H9 (cell line): ENCODE results near the gene PLXNB3. TPM values are rescaled to one million over a fixed set of nuclear protein-coding genes. Genes with fewer than 3 reads are reported as not detected.

Experiments
- DNase-seq: peaks from one replicate; pipeline ENCODE4 v3.0.0-alpha.2; 2017
- H2AFZ ChIP-seq: one replicate; pipeline ENCODE4 v1.6.1; 2013; ENCODE audit warnings: mild to moderate bottlenecking, low read length, control low read depth, moderate library complexity
- H2AK5ac ChIP-seq: 2 replicates; pipeline ENCODE4 v1.6.1; 2013; ENCODE audit warnings: low read length, control low read depth, mixed read lengths; ENCODE audit not compliant: insufficient read length
- H2BK120ac ChIP-seq: one replicate; pipeline ENCODE4 v1.6.1; 2013; ENCODE audit warnings: low read depth, mild to moderate bottlenecking, low read length, control low read depth, inconsistent platforms; ENCODE audit not compliant: poor library complexity, severe bottlenecking
- H2BK12ac ChIP-seq: 2 replicates; pipeline ENCODE4 v1.6.1; 2013; ENCODE audit warnings: low read length, control low read depth, mixed read lengths, low read depth; ENCODE audit not compliant: insufficient read length
- H2BK15ac ChIP-seq: 2 replicates; pipeline ENCODE4 v1.6.1; 2013; ENCODE audit warnings: low read depth, low read length, control low read depth
- H2BK20ac ChIP-seq: one replicate; pipeline ENCODE4 v1.6.1; 2013; ENCODE audit warnings: low read depth, mild to moderate bottlenecking, low read length, control low read depth, inconsistent platforms; ENCODE audit not compliant: poor library complexity, severe bottlenecking
- H2BK5ac ChIP-seq: 2 replicates; pipeline ENCODE4 v1.6.1; 2013; ENCODE audit warnings: low read length, control low read depth, mixed read lengths; ENCODE audit not compliant: insufficient read length
- H3K14ac ChIP-seq: 2 replicates; pipeline ENCODE4 v1.6.1; 2013; ENCODE audit warnings: low read length, control low read depth; ENCODE audit not compliant: insufficient read depth
- H3K18ac ChIP-seq: 2 replicates; pipeline ENCODE4 v1.6.1; 2013; ENCODE audit warnings: low read depth, mild to moderate bottlenecking, mixed read lengths, low read length, control low read depth; ENCODE audit not compliant: insufficient read length
- H3K23ac ChIP-seq: 2 replicates; pipeline ENCODE4 v1.6.1; 2013; ENCODE audit warnings: low read length, control low read depth, mixed read lengths, low read depth; ENCODE audit not compliant: insufficient read length
- H3K23me2 ChIP-seq: 2 replicates; pipeline ENCODE4 v1.6.1; 2013; ENCODE audit warnings: low read depth, mild to moderate bottlenecking, mixed read lengths, low read length, control low read depth; ENCODE audit not compliant: insufficient read length, poor library complexity, severe bottlenecking
- H3K27ac ChIP-seq: 2 replicates; pipeline ENCODE4 v1.5.1; 2013; ENCODE audit warnings: low read length, control low read depth, mixed read lengths, low read depth; ENCODE audit not compliant: insufficient read length
- H3K27me3 ChIP-seq: 2 replicates; pipeline ENCODE4 v1.6.1; 2013; ENCODE audit warnings: low read length, control low read depth, inconsistent platforms; ENCODE audit not compliant: insufficient read depth
- H3K4ac ChIP-seq: 2 replicates; pipeline ENCODE4 v1.6.1; 2013; ENCODE audit warnings: low read depth, mild to moderate bottlenecking, control low read depth, inconsistent platforms, low read length, moderate library complexity
- H3K4me1 ChIP-seq: 2 replicates; pipeline ENCODE4 v1.6.1; 2013; ENCODE audit warnings: low read length, control low read depth, inconsistent platforms; ENCODE audit not compliant: insufficient read depth
- H3K4me2 ChIP-seq: 2 replicates; pipeline ENCODE4 v1.6.1; 2013; ENCODE audit warnings: low read length, control low read depth, mixed read lengths; ENCODE audit not compliant: insufficient read length, insufficient read depth
- H3K56ac ChIP-seq: 2 replicates; pipeline ENCODE4 v1.6.1; 2013; ENCODE audit warnings: low read depth, mild to moderate bottlenecking, mixed read lengths, low read length, control low read depth; ENCODE audit not compliant: insufficient read length
- H3K79me1 ChIP-seq: 2 replicates; pipeline ENCODE4 v1.6.1; 2013; ENCODE audit warnings: low read depth, mild to moderate bottlenecking, moderate library complexity, low read length, control low read depth, inconsistent platforms; ENCODE audit not compliant: insufficient read depth, poor library complexity, severe bottlenecking
- H3K79me2 ChIP-seq: 2 replicates; pipeline ENCODE4 v1.6.1; 2013; ENCODE audit warnings: low read length, control low read depth, inconsistent platforms; ENCODE audit not compliant: insufficient read depth
- H3K9ac ChIP-seq: 2 replicates; pipeline ENCODE4 v1.6.1; 2013; ENCODE audit warnings: low read length, control low read depth, mixed read lengths; ENCODE audit not compliant: insufficient read length; ENCODE audit errors: extremely low read depth
- H3K9me3 ChIP-seq: one replicate; pipeline ENCODE4 v1.6.1; 2013; ENCODE audit warnings: low read depth, low read length, inconsistent platforms; ENCODE audit not compliant: control insufficient read depth
- H3T11ph ChIP-seq: one replicate; pipeline ENCODE4 v1.6.1; 2013; ENCODE audit warnings: mild to moderate bottlenecking, low read length, control low read depth, inconsistent platforms
- H4K20me1 ChIP-seq: one replicate; pipeline ENCODE4 v1.6.1; 2013; ENCODE audit not compliant: control insufficient read depth, insufficient read length, insufficient read depth
- H4K5ac ChIP-seq: 2 replicates; pipeline ENCODE4 v1.6.1; 2013; ENCODE audit warnings: low read depth, mild to moderate bottlenecking, mixed read lengths, low read length, control low read depth; ENCODE audit not compliant: insufficient read length
- H4K8ac ChIP-seq: replicated peaks from 2 replicates; pipeline ENCODE4 v1.6.1; 2013; ENCODE audit warnings: low read length, control low read depth, mixed read lengths, low read depth; ENCODE audit not compliant: insufficient read length
- H4K91ac ChIP-seq: 2 replicates; pipeline ENCODE4 v1.6.1; 2013; ENCODE audit warnings: low read depth, mild to moderate bottlenecking, moderate library complexity, mixed read lengths, low read length, control low read depth; ENCODE audit not compliant: insufficient read length
- H3K27ac Mint-ChIP-seq, 3 experiments: 2 replicates in 2 of 3; 3 replicates in 1 of 3; pipeline ENCODE4 v1.8.0; 2020 to 2021; ENCODE audit warnings: mixed read lengths in 3 of 3, mild to moderate bottlenecking in 1 of 3, moderate library complexity in 1 of 3
- H3K27me3 Mint-ChIP-seq: 2 replicates; pipeline ENCODE4 v1.8.0; 2021; ENCODE audit warnings: low read depth, mild to moderate bottlenecking, moderate library complexity, mixed read lengths
- H3K36me3 Mint-ChIP-seq, 3 experiments: 2 replicates in 2 of 3; 3 replicates in 1 of 3; pipeline ENCODE4 v1.8.0; 2020 to 2021; ENCODE audit warnings: low read depth in 3 of 3, mixed read lengths in 3 of 3; ENCODE audit not compliant: insufficient read depth in 1 of 3
- H3K4me1 Mint-ChIP-seq, 2 experiments: 2 replicates each; pipeline ENCODE4 v1.8.0; 2020; ENCODE audit warnings: mixed read lengths in 2 of 2
- H3K4me3 Mint-ChIP-seq, 2 experiments: 2 replicates in 1 of 2; 3 replicates in 1 of 2; pipeline ENCODE4 v1.8.0; 2020 to 2021; ENCODE audit warnings: mild to moderate bottlenecking in 2 of 2, mixed read lengths in 2 of 2, moderate library complexity in 1 of 2
- H3K9me3 Mint-ChIP-seq, 2 experiments: 2 replicates in 1 of 2; 3 replicates in 1 of 2; pipeline ENCODE4 v1.8.0; 2020; ENCODE audit warnings: mild to moderate bottlenecking in 2 of 2, mixed read lengths in 2 of 2, moderate library complexity in 1 of 2
- CTCF ChIP-seq: fragments of 200-600 bp; sonication (generic); conservative IDR thresholded peaks from 3 replicates; pipeline ENCODE4 v1.8.0; 2021; ENCODE audit warnings: antibody characterized with exemption, mild to moderate bottlenecking
- WGBS: extraction: QIAGEN DNeasy Blood & Tissue Kit; methylation state at CpG from one replicate; pipeline ENCODE4 v1.1.7; 2013; ENCODE audit warnings: missing lambda C conversion rate, low lambda C conversion rate, mixed read lengths; ENCODE audit not compliant: insufficient read length; ENCODE audit errors: extremely low coverage; 5-methylcytosine and 5-hydroxymethylcytosine counted together
- total RNA-seq: library from RNA; stranded (reverse); gene quantifications from 2 replicates; pipeline ENCODE4 v1.2.1, GENCODE V29; 2021

PLXNB3 gene
- total RNA-seq, 1 experiment from 2014 or later, result 1.9 TPM

DNA sequence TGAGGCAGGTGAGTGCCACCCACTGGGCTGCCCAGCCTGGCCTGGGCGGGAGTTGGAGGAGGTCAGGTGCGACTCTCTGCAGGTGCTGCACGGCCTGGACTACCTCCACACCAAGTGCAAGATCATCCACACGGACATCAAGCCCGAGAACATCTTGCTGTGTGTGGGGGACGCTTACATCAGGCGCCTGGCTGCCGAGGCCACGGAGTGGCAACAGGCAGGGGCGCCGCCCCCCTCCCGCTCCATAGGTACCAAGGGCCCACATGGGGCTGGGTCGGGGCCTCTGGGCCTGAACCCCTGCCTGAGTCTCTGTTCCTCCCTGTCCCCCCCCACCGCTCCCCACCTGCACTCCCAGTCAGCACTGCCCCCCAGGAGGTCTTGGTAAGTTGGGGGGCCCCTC lies 18.8 kb downstream of the PLXNB3 start:
- no peak for DNase-seq
- Histone ChIP-seq H4K8ac (no peak overlapping the region), H4K91ac (no peak overlapping the region), H2AK5ac (no peak overlapping the region), H3K9me3 (peaks cover 8% of the 10 kb centered on the region), H3K4me1 (no peaks in the 10 kb centered on the region), H3T11ph (no peak overlapping the region), H4K5ac (no peak overlapping the region), H3K9ac (no peak overlapping the region), H3K56ac (no peak overlapping the region), H3K4ac (no peak overlapping the region), H3K79me2 (no peaks in the 10 kb centered on the region), H3K27me3 (no peaks in the 10 kb centered on the region), H4K20me1 (no peaks in the 10 kb centered on the region), H2BK20ac (no peak overlapping the region), H2BK5ac (no peak overlapping the region), H2AFZ (no peak overlapping the region), H3K18ac (no peak overlapping the region), H3K4me2 (no peak overlapping the region), H3K23ac (no peak overlapping the region), H3K23me2 (no peaks in the 10 kb centered on the region), H2BK15ac (no peak overlapping the region), H3K79me1 (no peaks in the 10 kb centered on the region), H3K14ac (no peak overlapping the region), H2BK12ac (no peak overlapping the region), H2BK120ac (no peak overlapping the region), H3K27ac (no peak overlapping the region)
- peaks cover 4 to 8% of the 10 kb centered on the region in 2 experiments for H3K4me1 Mint-ChIP-seq
- H3K4me3 Mint-ChIP-seq, result no peak overlapping the region
- H3K36me3 Mint-ChIP-seq, result peaks cover 12 to 28% (median 17%) of the 10 kb centered on the region in 3 experiments; a peak in 6 of 7 replicates
- H3K27me3 Mint-ChIP-seq, result peaks cover 2% of the 10 kb centered on the region; the same call in 1 of the 2 replicates
- H3K27ac Mint-ChIP-seq, result no peak overlapping the region
- no peak for TF ChIP-seq CTCF
- WGBS, result no CpG with 5 or more reads among the region's 14 CpGs
- peaks cover 41 to 66% of the 10 kb centered on the region in 2 experiments for H3K9me3 Mint-ChIP-seq
